ENCODE measurements around the gene KIAA1671. TPM values are rescaled to one million over a fixed set of nuclear protein-coding genes. Genes with fewer than 3 reads are reported as not detected.

The KIAA1671 gene
- polyA plus RNA-seq, 1 donor from 2014 or later = 3.0 TPM

- Histone ChIP-seq H3K79me2 (replicated peaks; ENCODE audit: insufficient read depth, low read length) (no peaks in the 10 kb centered on the region), H3K36me3 (ENCODE audit: insufficient read depth, low read length) (no peaks in the 10 kb centered on the region), H3K4me3 (ENCODE audit: low read length) (no peak overlapping the region), H3K27ac (ENCODE audit: low read length) (no peak overlapping the region), H3K9me3 (ENCODE audit: low read length) (no peaks in the 10 kb centered on the region), H3K9me2 (ENCODE audit: insufficient read depth, low read length) (no peaks in the 10 kb centered on the region), H3K4me2 (ENCODE audit: low read length) (no peak overlapping the region), H4K20me1 (ENCODE audit: insufficient read depth) (no peaks in the 10 kb centered on the region), H2AFZ (ENCODE audit: low read depth, low read length) (no peak overlapping the region), H3F3A (ENCODE audit: insufficient read depth, low read length, poor library complexity, severe bottlenecking) (no peaks in the 10 kb centered on the region), H3K27me3 (ENCODE audit: insufficient read depth, low read depth, low read length) (no peaks in the 10 kb centered on the region), H3K9ac (ENCODE audit: low read length) (no peak overlapping the region)
- TF ChIP-seq POLR2AphosphoS5 (IDR thresholded peaks at IDR 0.05) = no peak
Observed at GRCh38 chr22:25000686-25001085, 48.2 kb downstream of the KIAA1671 start.

- Histone ChIP-seq H3K27ac (ENCODE audit: low read length) (no peak overlapping the region), H3K4me2 (ENCODE audit: low read length) (no peak overlapping the region), H4K20me1 (ENCODE audit: insufficient read depth) (no peaks in the 10 kb centered on the region), H3K9me3 (ENCODE audit: low read length) (no peaks in the 10 kb centered on the region), H3K79me2 (replicated peaks; ENCODE audit: insufficient read depth, low read length) (no peaks in the 10 kb centered on the region), H3K9me2 (ENCODE audit: insufficient read depth, low read length) (no peaks in the 10 kb centered on the region), H2AFZ (ENCODE audit: low read depth, low read length) (no peak overlapping the region), H3K27me3 (ENCODE audit: insufficient read depth, low read depth, low read length) (no peaks in the 10 kb centered on the region), H3K36me3 (ENCODE audit: insufficient read depth, low read length) (no peaks in the 10 kb centered on the region), H3F3A (ENCODE audit: insufficient read depth, low read length, poor library complexity, severe bottlenecking) (no peaks in the 10 kb centered on the region), H3K9ac (ENCODE audit: low read length) (no peak overlapping the region), H3K4me3 (ENCODE audit: low read length) (no peak overlapping the region)
- TF ChIP-seq POLR2AphosphoS5 (IDR thresholded peaks at IDR 0.05) (no peak), MXI1 (conservative IDR thresholded peaks at IDR 0.05; ENCODE audit: poor library complexity, severe bottlenecking) (no peak), EZH2 (IDR thresholded peaks at IDR 0.05; ENCODE audit: borderline replicate concordance, insufficient read depth, low read length, poor library complexity, severe bottlenecking) (no peak), CTCF (IDR thresholded peaks at IDR 0.05; ENCODE audit: poor library complexity, severe bottlenecking) (no peak), RAD21 (conservative IDR thresholded peaks at IDR 0.05) (no peak), EP300 (conservative IDR thresholded peaks at IDR 0.05; ENCODE audit: poor library complexity, severe bottlenecking) (no peak), TAF1 (IDR thresholded peaks at IDR 0.05; ENCODE audit: low read depth) (no peak), REST (IDR thresholded peaks at IDR 0.05; ENCODE audit: borderline replicate concordance) (no peak), SMC3 (conservative IDR thresholded peaks at IDR 0.05; ENCODE audit: poor library complexity) (no peak)
Observed at GRCh38 chr22:25002241-25002985, 49.9 kb downstream of the KIAA1671 start.
